ENCODE results near the gene ADD2.

DNA sequence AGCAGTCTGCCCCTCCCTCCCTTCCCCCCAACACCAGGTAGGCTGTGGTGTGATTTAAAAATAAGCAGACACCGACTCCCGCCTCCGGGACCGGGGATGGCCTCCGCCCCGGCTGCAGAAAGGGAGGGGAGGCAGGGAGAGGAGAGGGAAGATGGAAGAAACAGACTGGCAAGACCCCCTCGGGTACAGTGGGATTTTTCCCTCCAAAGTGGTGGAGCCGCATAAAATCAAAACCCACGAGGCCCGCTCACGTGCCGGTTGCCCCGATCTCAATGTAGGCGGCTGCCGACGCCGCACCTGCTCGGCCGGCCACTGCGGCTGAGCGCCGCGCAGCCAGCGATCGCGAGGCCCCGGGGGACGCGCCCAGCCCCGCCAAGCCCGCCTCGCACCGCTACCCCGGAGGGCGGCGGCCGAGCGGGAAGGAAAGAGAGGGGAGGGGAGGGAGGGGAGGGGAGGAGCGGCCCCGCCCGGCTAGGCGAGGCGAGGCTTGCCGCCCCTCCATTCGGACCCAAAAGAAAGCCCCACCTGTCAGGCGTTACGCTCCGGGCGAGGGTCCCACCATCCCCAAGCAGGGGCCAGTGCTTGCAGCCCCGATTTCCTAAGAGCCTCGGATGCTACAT is 811 bp downstream of the ADD2 start:
- TF ChIP-seq, protein P1, sequence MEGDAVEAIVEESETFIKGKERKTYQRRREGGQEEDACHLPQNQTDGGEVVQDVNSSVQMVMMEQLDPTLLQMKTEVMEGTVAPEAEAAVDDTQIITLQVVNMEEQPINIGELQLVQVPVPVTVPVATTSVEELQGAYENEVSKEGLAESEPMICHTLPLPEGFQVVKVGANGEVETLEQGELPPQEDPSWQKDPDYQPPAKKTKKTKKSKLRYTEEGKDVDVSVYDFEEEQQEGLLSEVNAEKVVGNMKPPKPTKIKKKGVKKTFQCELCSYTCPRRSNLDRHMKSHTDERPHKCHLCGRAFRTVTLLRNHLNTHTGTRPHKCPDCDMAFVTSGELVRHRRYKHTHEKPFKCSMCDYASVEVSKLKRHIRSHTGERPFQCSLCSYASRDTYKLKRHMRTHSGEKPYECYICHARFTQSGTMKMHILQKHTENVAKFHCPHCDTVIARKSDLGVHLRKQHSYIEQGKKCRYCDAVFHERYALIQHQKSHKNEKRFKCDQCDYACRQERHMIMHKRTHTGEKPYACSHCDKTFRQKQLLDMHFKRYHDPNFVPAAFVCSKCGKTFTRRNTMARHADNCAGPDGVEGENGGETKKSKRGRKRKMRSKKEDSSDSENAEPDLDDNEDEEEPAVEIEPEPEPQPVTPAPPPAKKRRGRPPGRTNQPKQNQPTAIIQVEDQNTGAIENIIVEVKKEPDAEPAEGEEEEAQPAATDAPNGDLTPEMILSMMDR (IDR thresholded peaks at IDR 0.05): no peak
- no peak for TF ChIP-seq POLR2A (IDR thresholded peaks at IDR 0.05)
